Loucy (cell line): ENCODE results near the gene DLL3.

Source experiments
- H2AFZ ChIP-seq: fragments of 200-600 bp; sonication (generic); 2 replicates; pipeline ENCODE4 v1.6.0; 2016; ENCODE audit warnings: antibody characterized with exemption, mild to moderate bottlenecking, low read length, moderate library complexity
- H3F3A ChIP-seq: fragments of 200-600 bp; 2 replicates; pipeline ENCODE4 v1.6.0; 2016; ENCODE audit warnings: antibody characterized with exemption, low read depth, mild to moderate bottlenecking
- H3K27me3 ChIP-seq: fragments of 200-600 bp; sonication (generic); 2 replicates; pipeline ENCODE4 v1.6.1; 2014; ENCODE audit warnings: low read length, mild to moderate bottlenecking; ENCODE audit not compliant: insufficient read depth, poor library complexity, severe bottlenecking
- H3K36me3 ChIP-seq: fragments of 200-600 bp; sonication (generic); 2 replicates; pipeline ENCODE4 v1.6.1; 2016; ENCODE audit warnings: low read length; ENCODE audit not compliant: insufficient read depth
- H3K4me1 ChIP-seq: fragments of 200-600 bp; sonication (generic); 2 replicates; pipeline ENCODE4 v1.5.1; 2014; ENCODE audit warnings: low read length, mild to moderate bottlenecking; ENCODE audit not compliant: insufficient read depth, poor library complexity, severe bottlenecking
- H3K4me2 ChIP-seq: fragments of 200-600 bp; sonication (generic); 2 replicates; pipeline ENCODE4 v1.6.0; 2014; ENCODE audit warnings: antibody characterized with exemption, low read length, low read depth, mild to moderate bottlenecking; ENCODE audit not compliant: poor library complexity, severe bottlenecking
- H3K4me3 ChIP-seq: fragments of 200-600 bp; sonication (generic); 2 replicates; pipeline ENCODE4 v1.5.1; 2014; ENCODE audit warnings: low read length, mild to moderate bottlenecking, mixed read lengths; ENCODE audit not compliant: poor library complexity, severe bottlenecking
- H3K79me2 ChIP-seq: fragments of 200-600 bp; sonication (generic); 2 replicates; pipeline ENCODE4 v1.6.1; 2014; ENCODE audit warnings: low read length; ENCODE audit not compliant: insufficient read depth
- H3K9ac ChIP-seq: fragments of 200-600 bp; sonication (generic); 2 replicates; pipeline ENCODE4 v1.6.0; 2014; ENCODE audit warnings: mild to moderate bottlenecking, low read depth, low read length, moderate library complexity; ENCODE audit not compliant: poor library complexity, severe bottlenecking
- H3K9me2 ChIP-seq: fragments of 200-600 bp; sonication (generic); replicated peaks from 2 replicates; pipeline ENCODE4 v1.6.1; 2016; ENCODE audit warnings: low read depth, low read length, mixed read lengths
- H3K9me3 ChIP-seq: fragments of 200-600 bp; sonication (generic); 2 replicates; pipeline ENCODE4 v1.6.1; 2014; ENCODE audit warnings: mild to moderate bottlenecking, antibody characterized with exemption, low read length, low read depth; ENCODE audit not compliant: insufficient read depth
- H4K20me1 ChIP-seq: fragments of 200-600 bp; sonication (generic); 2 replicates; pipeline ENCODE4 v1.6.0; 2014; ENCODE audit warnings: antibody characterized with exemption, low read length, mild to moderate bottlenecking; ENCODE audit not compliant: insufficient read depth, poor library complexity, severe bottlenecking
- EZH2phosphoT487 ChIP-seq: fragments of 200-600 bp; IDR thresholded peaks from 2 replicates; pipeline ENCODE4 v1.6.1; 2018; ENCODE audit warnings: antibody characterized with exemption, mild to moderate bottlenecking, moderate library complexity, borderline replicate concordance
- TF ChIP-seq, protein P1 (sequence below): fragments of 200-600 bp; sonication (generic); conservative IDR thresholded peaks from 2 replicates; pipeline ENCODE4 v1.5.1; 2014; ENCODE audit warnings: mild to moderate bottlenecking, antibody characterized with exemption, low read length

The DLL3 gene

DNA sequence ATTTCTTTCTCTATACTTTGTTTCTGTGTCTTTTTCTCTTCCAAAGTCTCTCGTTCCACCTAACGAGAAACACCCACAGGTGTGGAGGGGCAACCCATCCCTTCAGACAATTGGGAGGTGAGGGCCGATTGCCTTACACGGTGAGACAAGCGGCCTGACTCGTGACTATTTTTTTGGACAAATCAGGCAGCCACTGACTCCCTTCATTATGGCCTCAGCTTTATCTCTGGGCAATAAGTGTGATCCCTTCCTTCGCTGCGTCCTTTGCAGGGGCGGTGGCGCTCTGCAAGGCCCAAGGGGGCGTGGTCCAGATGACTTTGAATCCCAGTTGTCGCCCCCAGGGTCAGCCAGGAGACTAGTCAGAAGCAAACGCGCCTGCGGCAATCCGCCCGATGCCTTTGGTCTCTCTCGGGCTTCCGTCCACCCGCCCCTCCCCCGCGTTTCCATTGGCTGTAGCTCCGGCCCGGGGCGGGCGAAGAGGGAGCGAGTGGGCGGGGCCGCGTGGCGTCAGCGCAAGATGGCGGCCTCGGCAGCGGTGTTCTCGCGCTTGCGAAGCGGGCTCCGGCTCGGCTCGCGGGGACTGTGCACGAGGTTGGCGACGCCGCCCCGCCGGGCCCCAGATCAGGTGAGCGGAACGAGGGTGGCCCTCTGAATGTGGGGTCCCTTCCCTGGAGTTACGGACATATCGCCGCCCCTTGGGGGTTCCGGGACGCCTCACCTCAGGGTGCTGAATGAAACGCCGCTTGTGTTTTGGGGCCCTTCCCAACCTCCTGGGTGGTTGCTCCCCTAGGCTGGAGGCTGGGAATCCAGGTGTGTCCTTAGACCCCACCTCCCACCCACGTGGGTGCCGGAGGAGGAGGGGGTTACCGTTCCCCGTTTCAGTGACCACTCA, 18.2 kb upstream of the DLL3 start, which contains the start of gene TIMM50:
TIMM50 (plus strand) TSS at position 502 of the 892 bp plus-strand sequence; CDS start at position 518, 16 bp downstream.
- Histone ChIP-seq H4K20me1 (peaks cover 11% of the 10 kb centered on the region), H3F3A (no peaks in the 10 kb centered on the region), H3K9ac (peak within 1 kb of the TSS; percentile 92), H2AFZ (peak within 1 kb of the TSS; percentile 80), H3K27me3 (no peaks in the 10 kb centered on the region), H3K9me2 (no peaks in the 10 kb centered on the region), H3K4me1 (no peaks in the 10 kb centered on the region), H3K9me3 (no peaks in the 10 kb centered on the region), H3K4me2 (peak within 1 kb of the TSS; percentile 99), H3K36me3 (peaks cover 13% of the 10 kb centered on the region; the same call in 1 of the 2 replicates), H3K4me3 (peak within 1 kb of the TSS; percentile 92), H3K79me2 (peaks cover 21% of the 10 kb centered on the region)
- TF ChIP-seq, protein P1, sequence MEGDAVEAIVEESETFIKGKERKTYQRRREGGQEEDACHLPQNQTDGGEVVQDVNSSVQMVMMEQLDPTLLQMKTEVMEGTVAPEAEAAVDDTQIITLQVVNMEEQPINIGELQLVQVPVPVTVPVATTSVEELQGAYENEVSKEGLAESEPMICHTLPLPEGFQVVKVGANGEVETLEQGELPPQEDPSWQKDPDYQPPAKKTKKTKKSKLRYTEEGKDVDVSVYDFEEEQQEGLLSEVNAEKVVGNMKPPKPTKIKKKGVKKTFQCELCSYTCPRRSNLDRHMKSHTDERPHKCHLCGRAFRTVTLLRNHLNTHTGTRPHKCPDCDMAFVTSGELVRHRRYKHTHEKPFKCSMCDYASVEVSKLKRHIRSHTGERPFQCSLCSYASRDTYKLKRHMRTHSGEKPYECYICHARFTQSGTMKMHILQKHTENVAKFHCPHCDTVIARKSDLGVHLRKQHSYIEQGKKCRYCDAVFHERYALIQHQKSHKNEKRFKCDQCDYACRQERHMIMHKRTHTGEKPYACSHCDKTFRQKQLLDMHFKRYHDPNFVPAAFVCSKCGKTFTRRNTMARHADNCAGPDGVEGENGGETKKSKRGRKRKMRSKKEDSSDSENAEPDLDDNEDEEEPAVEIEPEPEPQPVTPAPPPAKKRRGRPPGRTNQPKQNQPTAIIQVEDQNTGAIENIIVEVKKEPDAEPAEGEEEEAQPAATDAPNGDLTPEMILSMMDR: no peak
- no peak for TF ChIP-seq EZH2phosphoT487

DNA sequence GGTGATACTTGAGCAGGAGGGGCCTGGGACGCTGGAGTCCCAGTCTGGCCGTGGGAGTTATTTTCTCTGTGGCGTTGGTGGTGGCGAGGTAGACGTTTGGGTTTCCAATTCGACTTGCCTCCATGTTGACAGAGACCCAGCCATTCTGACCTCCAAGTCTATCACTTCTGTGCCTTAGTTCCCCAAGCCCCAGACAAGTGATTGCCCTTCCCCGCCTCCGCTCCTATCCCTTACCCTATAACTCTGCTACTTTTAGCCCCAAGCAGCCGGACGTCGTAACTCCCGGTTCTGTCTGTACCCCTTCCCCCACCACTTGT, 17.6 kb upstream of the DLL3 start:
- no peaks in the 10 kb centered on the region for H3K9me2 ChIP-seq
- H3K36me3 ChIP-seq: peaks cover 12% of the 10 kb centered on the region; the same call in 1 of the 2 replicates
- H3K4me3 ChIP-seq: peak overlapping the region; percentile 92
- H2AFZ ChIP-seq: peak overlapping the region; percentile 80; the same call in 1 of the 2 replicates
- H3K9ac ChIP-seq: peak overlapping the region; percentile 92
- no peaks in the 10 kb centered on the region for H3K4me1 ChIP-seq
- TF ChIP-seq, protein P1: no peak
- TF ChIP-seq EZH2phosphoT487: no peak
- no peaks in the 10 kb centered on the region for H3K27me3 ChIP-seq
- H3K79me2 ChIP-seq: peaks cover 21% of the 10 kb centered on the region
- peak overlapping the region; percentile 99 for H3K4me2 ChIP-seq
- no peaks in the 10 kb centered on the region for H3K9me3 ChIP-seq
- H3F3A ChIP-seq: no peaks in the 10 kb centered on the region
- peaks cover 11% of the 10 kb centered on the region for H4K20me1 ChIP-seq

DNA sequence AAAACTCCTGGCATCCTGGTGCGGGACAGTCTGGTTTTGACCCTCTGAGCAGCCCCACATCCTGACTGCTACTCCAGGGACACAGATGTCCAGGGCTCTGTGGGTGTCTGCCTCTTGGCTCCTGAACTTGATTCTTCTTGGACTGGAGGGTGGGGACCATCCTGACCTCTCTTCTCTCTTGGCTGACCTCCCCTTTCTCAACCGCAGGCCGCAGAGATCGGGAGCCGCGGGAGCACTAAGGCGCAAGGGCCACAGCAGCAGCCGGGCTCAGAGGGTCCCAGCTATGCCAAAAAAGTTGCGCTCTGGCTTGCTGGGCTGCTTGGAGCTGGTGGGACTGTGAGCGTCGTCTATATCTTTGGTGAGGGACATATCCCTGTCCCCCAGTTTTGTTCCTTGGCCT, 17.1 kb upstream of the DLL3 start:
- Histone ChIP-seq H2AFZ (no peak overlapping the region), H3K36me3 (peaks cover 12% of the 10 kb centered on the region; the same call in 1 of the 2 replicates), H3K4me1 (no peaks in the 10 kb centered on the region), H3K79me2 (peaks cover 21% of the 10 kb centered on the region), H4K20me1 (peaks cover 11% of the 10 kb centered on the region), H3K9me3 (no peaks in the 10 kb centered on the region), H3F3A (no peaks in the 10 kb centered on the region), H3K4me3 (peak overlapping the region; percentile 92), H3K9ac (peak overlapping the region; percentile 92), H3K9me2 (no peaks in the 10 kb centered on the region), H3K27me3 (no peaks in the 10 kb centered on the region), H3K4me2 (peak overlapping the region; percentile 99)
- no peak for TF ChIP-seq EZH2phosphoT487
- TF ChIP-seq, protein P1: no peak
